B cell (primary cell): Measurements from ENCODE around the gene AFF1. TPM values are rescaled to one million over a fixed set of nuclear protein-coding genes. Genes with fewer than 3 reads are reported as not detected.

Source experiments
- ATAC-seq: fragments of 200-7000 bp; cut with Tn5 transposase; one replicate; pipeline ENCODE4 v1.10.0; 2021; ENCODE audit warnings: low read depth, mild to moderate bottlenecking, moderate number of reproducible peaks, moderate library complexity
- CTCF ChIA-PET: fragments of 350-600 bp; sonication (Branson Sonifier 250); formaldehyde crosslinking; loops from one replicate; lab custom pipeline; 2021; ENCODE audit warnings: antibody characterized with exemption, inconsistent platforms; lab: Charles Lee
- POLR2A ChIA-PET: fragments of 350-600 bp; sonication (Branson Sonifier 250); formaldehyde crosslinking; loops from one replicate; lab custom pipeline; 2021; ENCODE audit warnings: antibody characterized with exemption; lab: Charles Lee
- DNase-seq: peaks from one replicate; pipeline ENCODE4 v3.0.0; 2013
- H2AFZ ChIP-seq: 2 replicates; pipeline ENCODE4 v1.6.1; 2012; ENCODE audit warnings: mild to moderate bottlenecking, low read depth, low read length; ENCODE audit not compliant: insufficient read depth, poor library complexity, severe bottlenecking
- H3K27ac ChIP-seq, 2 donors: 1 replicate in 1 of 2; 2 replicates in 1 of 2; pipeline ENCODE4 v1.5.1; 2012 to 2013; ENCODE audit warnings: low read length in 2 of 2, mild to moderate bottlenecking in 2 of 2, moderate library complexity in 1 of 2
- H3K27me3 ChIP-seq, 4 experiments: fragments of 200-600 bp in 1 of 4; sonication (generic) in 1 of 4; replicated peaks in 1 of 4; 1 replicate in 2 of 4; 2 replicates in 2 of 4; pipeline versions ENCODE4 v1.6.1 to v1.7.0; 2013 to 2016; ENCODE audit warnings: low read length in 3 of 4, mild to moderate bottlenecking in 2 of 4, mixed read lengths in 1 of 4, moderate library complexity in 1 of 4; ENCODE audit not compliant: insufficient read depth in 4 of 4, control insufficient read depth in 3 of 4; ENCODE audit errors: control extremely low read depth in 1 of 4
- H3K36me3 ChIP-seq, 2 experiments: replicated peaks in 1 of 2; 1 replicate in 1 of 2; 2 replicates in 1 of 2; pipeline versions ENCODE4 v1.6.1 to v1.7.1; 2013; ENCODE audit warnings: low read length in 1 of 2; ENCODE audit not compliant: insufficient read depth in 2 of 2, control insufficient read depth in 1 of 2; ENCODE audit errors: control extremely low read depth in 1 of 2, extremely low read depth in 1 of 2
- H3K4me1 ChIP-seq, 2 donors: fragments of 200-600 bp in 1 of 2; sonication (generic) in 1 of 2; 1 replicate in 1 of 2; 2 replicates in 1 of 2; pipeline versions ENCODE4 v1.5.1 to v1.6.1; 2013 to 2017; ENCODE audit warnings: low read length in 2 of 2; ENCODE audit not compliant: control insufficient read depth in 2 of 2, insufficient read depth in 2 of 2
- H3K4me2 ChIP-seq: replicated peaks from 2 replicates; pipeline ENCODE3; 2012; ENCODE audit warnings: mild to moderate bottlenecking, low read depth, low read length; ENCODE audit not compliant: poor library complexity, severe bottlenecking
- H3K4me3 ChIP-seq, 5 experiments: fragments of 200-600 bp in 1 of 5; sonication (generic) in 1 of 5; 1 replicate in 3 of 5; 2 replicates in 2 of 5; pipeline versions ENCODE4 v1.5.1 to v1.7.0; 2011 to 2016; ENCODE audit warnings: low read length in 4 of 5, mild to moderate bottlenecking in 4 of 5, low read depth in 2 of 5, control low read depth in 1 of 5, moderate library complexity in 1 of 5; ENCODE audit not compliant: insufficient read depth in 1 of 5; ENCODE audit errors: control extremely low read depth in 1 of 5, extremely low read depth in 1 of 5
- H3K79me2 ChIP-seq: fragments of 200-600 bp; sonication (generic); one replicate; pipeline ENCODE4 v1.6.0; 2016; ENCODE audit warnings: low read length; ENCODE audit not compliant: control insufficient read depth, insufficient read depth
- H3K9ac ChIP-seq: fragments of 200-600 bp; sonication (generic); 2 replicates; pipeline ENCODE4 v1.6.1; 2017; ENCODE audit warnings: mild to moderate bottlenecking, low read length, moderate library complexity
- H3K9me3 ChIP-seq, 3 donors: one replicate each; pipeline versions ENCODE4 v1.6.1 to v1.7.1; 2013; ENCODE audit warnings: low read length in 2 of 3; ENCODE audit not compliant: control insufficient read depth in 2 of 3, insufficient read depth in 1 of 3; ENCODE audit errors: control extremely low read depth in 1 of 3
- H4K20me1 ChIP-seq: 2 replicates; pipeline ENCODE4 v1.6.0; 2012; ENCODE audit warnings: mild to moderate bottlenecking, low read length; ENCODE audit not compliant: insufficient read depth, control insufficient read depth, poor library complexity, severe bottlenecking
- H3K27ac Mint-ChIP-seq: one replicate; pipeline ENCODE4 v1.8.0; 2021; ENCODE audit warnings: mixed read lengths
- H3K27me3 Mint-ChIP-seq: one replicate; pipeline ENCODE4 v1.8.0; 2021; ENCODE audit warnings: mixed read lengths
- H3K4me1 Mint-ChIP-seq: one replicate; pipeline ENCODE4 v1.8.0; 2021; ENCODE audit warnings: mixed read lengths
- H3K4me3 Mint-ChIP-seq: one replicate; pipeline ENCODE4 v1.8.0; 2021; ENCODE audit warnings: mixed read lengths
- H3K9me3 Mint-ChIP-seq: one replicate; pipeline ENCODE4 v1.8.0; 2022; ENCODE audit warnings: mixed read lengths; ENCODE audit not compliant: insufficient read depth
- EZH2 ChIP-seq: IDR thresholded peaks from 2 replicates; pipeline ENCODE4 v1.6.1; 2012; ENCODE audit warnings: borderline replicate concordance, low read depth, mild to moderate bottlenecking, moderate library complexity, low read length; ENCODE audit not compliant: insufficient read depth, poor library complexity, severe bottlenecking
- WGBS: methylation state at CpG from one replicate; pipeline ENCODE4 v1.1.5; 2013; ENCODE audit warnings: missing lambda C conversion rate; ENCODE audit not compliant: insufficient coverage; 5-methylcytosine and 5-hydroxymethylcytosine counted together
- intact Hi-C: fragments of 100-400 bp; cut with micrococcal nuclease; formaldehyde crosslinking; loops from one replicate; pipeline ENCODE4 v1.10.0; 2022
- polyA plus RNA-seq: library from polyadenylated mRNA; depleted of rRNA; stranded (reverse); fragments of >200 nt; gene quantifications from 2 replicates; pipeline ENCODE4 v1.2.3, GENCODE V29; 2012
- total RNA-seq, 2 donors: library from RNA; stranded (reverse); fragments of 120-200 nt in 1 of 2; gene quantifications; 1 replicate in 1 of 2; 2 replicates in 1 of 2; pipeline versions ENCODE4 v1.2.3 to v1.2.4, GENCODE V29; 2013 to 2022
- TF ChIP-seq, protein P1 (sequence below): fragments of 200-600 bp; IDR thresholded peaks from one replicate; pipeline ENCODE4 v1.8.0; 2022; ENCODE audit warnings: antibody characterized with exemption, mild to moderate bottlenecking

Gene AFF1
- total and polyA plus RNA-seq, 2 donors (not counting 1 experiment from before 2014, with no cell fraction given), result 15.3 to 135 TPM

DNA sequence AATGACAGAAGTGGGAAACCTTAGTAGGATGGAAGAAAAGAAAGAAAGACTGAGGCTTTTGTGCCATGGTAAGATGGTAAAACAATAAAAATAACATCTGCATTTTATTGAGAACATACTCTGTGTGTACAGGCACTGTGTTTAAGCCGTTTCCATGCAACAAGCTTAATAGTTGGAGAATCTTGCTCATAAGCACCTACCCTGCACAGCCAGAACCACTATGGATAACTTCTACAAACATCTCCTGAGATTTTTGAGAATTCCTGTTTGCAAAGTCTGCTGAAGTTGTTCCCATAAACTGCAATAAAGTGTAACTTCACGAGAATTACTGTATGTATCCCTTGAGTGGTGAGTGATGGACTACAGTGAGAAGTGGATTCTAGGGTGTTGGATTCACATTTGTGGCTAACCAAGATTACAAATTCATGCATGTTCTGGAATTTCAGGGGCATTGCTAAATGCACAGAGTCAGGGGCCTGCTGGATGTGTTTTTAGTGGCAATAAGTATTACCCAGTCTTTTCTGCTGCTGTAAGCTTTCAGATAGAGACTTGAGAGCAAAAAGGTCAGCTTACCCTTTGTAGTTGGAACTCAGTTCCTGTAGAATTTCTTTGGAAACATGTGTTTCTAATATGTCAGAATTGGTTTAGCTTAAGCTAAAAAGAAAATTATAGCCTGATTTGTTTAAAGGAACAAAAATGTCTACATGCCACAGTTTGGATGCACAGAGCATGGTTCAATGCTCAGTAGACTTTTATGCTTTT is 132.5 kb downstream of the AFF1 start:
- H2AFZ ChIP-seq, result no peak overlapping the region
- intact Hi-C loops, result no loop called here
- Mint-ChIP-seq H3K4me1 (peaks cover 15% of the 10 kb centered on the region), H3K4me3 (no peak overlapping the region), H3K27ac (no peak overlapping the region), H3K27me3 (no peaks in the 10 kb centered on the region), H3K9me3 (no peaks in the 10 kb centered on the region)
- CTCF ChIA-PET, result interaction anchor here (0.8 to 1.9 kb wide), 3 partner anchors 83 to 145 kb away, joined by 4 to 7 read pairs (median 5); partner anchors contain the start of gene AFF1
- H3K4me1 ChIP-seq, result no peaks in the 10 kb centered on the region
- peaks cover 73% of the 10 kb centered on the region for H3K79me2 ChIP-seq
- peaks cover 46% of the 10 kb centered on the region for H4K20me1 ChIP-seq
- no peak for TF ChIP-seq EZH2
- TF ChIP-seq, protein P1, sequence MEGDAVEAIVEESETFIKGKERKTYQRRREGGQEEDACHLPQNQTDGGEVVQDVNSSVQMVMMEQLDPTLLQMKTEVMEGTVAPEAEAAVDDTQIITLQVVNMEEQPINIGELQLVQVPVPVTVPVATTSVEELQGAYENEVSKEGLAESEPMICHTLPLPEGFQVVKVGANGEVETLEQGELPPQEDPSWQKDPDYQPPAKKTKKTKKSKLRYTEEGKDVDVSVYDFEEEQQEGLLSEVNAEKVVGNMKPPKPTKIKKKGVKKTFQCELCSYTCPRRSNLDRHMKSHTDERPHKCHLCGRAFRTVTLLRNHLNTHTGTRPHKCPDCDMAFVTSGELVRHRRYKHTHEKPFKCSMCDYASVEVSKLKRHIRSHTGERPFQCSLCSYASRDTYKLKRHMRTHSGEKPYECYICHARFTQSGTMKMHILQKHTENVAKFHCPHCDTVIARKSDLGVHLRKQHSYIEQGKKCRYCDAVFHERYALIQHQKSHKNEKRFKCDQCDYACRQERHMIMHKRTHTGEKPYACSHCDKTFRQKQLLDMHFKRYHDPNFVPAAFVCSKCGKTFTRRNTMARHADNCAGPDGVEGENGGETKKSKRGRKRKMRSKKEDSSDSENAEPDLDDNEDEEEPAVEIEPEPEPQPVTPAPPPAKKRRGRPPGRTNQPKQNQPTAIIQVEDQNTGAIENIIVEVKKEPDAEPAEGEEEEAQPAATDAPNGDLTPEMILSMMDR, result no peak
- H3K27me3 ChIP-seq, result no peaks in the 10 kb centered on the region
- peaks cover 4 to 5% of the 10 kb centered on the region in 2 experiments for H3K36me3 ChIP-seq
- POLR2A ChIA-PET, result no interaction called here
- no peaks in the 10 kb centered on the region for H3K9me3 ChIP-seq
- DNase-seq (no peak), ATAC-seq (no peak)
- H3K9ac ChIP-seq, result no peak overlapping the region
- no peak overlapping the region for H3K4me3 ChIP-seq
- WGBS, result 100% methylated on average over 2 of the region's 2 CpGs
- no peak overlapping the region for H3K4me2 ChIP-seq
- H3K27ac ChIP-seq, result no peak overlapping the region

DNA sequence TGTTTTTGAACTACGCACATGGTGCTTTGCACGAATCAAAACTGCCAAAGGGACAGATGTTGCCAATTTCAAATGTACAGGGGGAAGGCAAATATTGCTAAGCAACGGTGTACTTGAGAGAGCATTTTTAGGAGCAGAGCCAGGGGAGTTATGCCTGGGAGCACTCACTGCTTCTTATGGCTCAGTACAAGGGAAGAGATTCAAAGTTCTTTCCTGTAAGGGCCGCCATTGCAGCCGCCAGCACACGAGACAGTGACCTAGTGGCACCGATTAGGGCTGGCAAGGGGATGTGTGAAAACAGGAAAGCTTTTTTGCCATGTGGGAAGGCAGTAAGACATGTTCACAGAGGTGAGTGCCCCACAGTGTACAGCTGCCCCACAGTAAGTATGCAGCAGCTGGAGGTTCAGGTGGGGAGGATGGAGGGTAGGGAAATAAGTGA is 133.8 kb downstream of the AFF1 start:
- no peak overlapping the region for H3K27ac ChIP-seq
- H3K9me3 Mint-ChIP-seq, result no peaks in the 10 kb centered on the region
- no peak overlapping the region for H2AFZ ChIP-seq
- ChIA-PET POLR2A (interaction anchor here (1.2 kb wide), 1 partner anchor 28 kb away, joined by 3 read pairs; no protein-coding TSS in a partner anchor), CTCF (interaction anchor here (1.4 to 1.9 kb wide), 2 partner anchors 134 to 146 kb away, joined by 5 to 7 read pairs; partner anchors contain the start of gene AFF1)
- H3K4me3 ChIP-seq, result no peak overlapping the region
- ATAC-seq (no peak), DNase-seq (no peak)
- peaks cover 62% of the 10 kb centered on the region for H3K79me2 ChIP-seq
- no peak overlapping the region for H3K27ac Mint-ChIP-seq
- no peak overlapping the region for H3K4me2 ChIP-seq
- H3K9ac ChIP-seq, result no peak overlapping the region
- intact Hi-C loops, result no loop called here
- no peak overlapping the region for H3K4me3 Mint-ChIP-seq
- H3K9me3 ChIP-seq, result no peaks in the 10 kb centered on the region
- peaks cover 46% of the 10 kb centered on the region for H4K20me1 ChIP-seq
- H3K36me3 ChIP-seq, result peaks cover 4 to 5% of the 10 kb centered on the region in 2 experiments
- H3K4me1 Mint-ChIP-seq, result peaks cover 26% of the 10 kb centered on the region
- peaks cover 3 to 9% of the 10 kb centered on the region in 2 donors for H3K4me1 ChIP-seq
- no peaks in the 10 kb centered on the region for H3K27me3 Mint-ChIP-seq
- TF ChIP-seq EZH2, result no peak
- TF ChIP-seq, protein P1, result no peak
- 79% methylated on average over 7 of the region's 7 CpGs for WGBS
- H3K27me3 ChIP-seq, result no peaks in the 10 kb centered on the region
